Parathyroid adenoma (tissue), 2 donors: Measurements from ENCODE around the gene PRKN.

Experiments
- H2AFZ ChIP-seq: fragments of 300-600 bp; sonication (generic); one replicate; pipeline ENCODE4 v1.7.0; 2017; ENCODE audit warnings: antibody characterized with exemption, mild to moderate bottlenecking
- H3K27ac ChIP-seq: fragments of 300-600 bp; sonication (generic); one replicate; pipeline ENCODE4 v1.7.0; 2017
- H3K27me3 ChIP-seq: fragments of 300-600 bp; sonication (generic); one replicate; pipeline ENCODE4 v1.7.0; 2017; ENCODE audit warnings: low read length; ENCODE audit not compliant: control insufficient read depth, insufficient read depth
- H3K36me3 ChIP-seq: fragments of 300-600 bp; sonication (generic); one replicate; pipeline ENCODE4 v1.7.0; 2017; ENCODE audit warnings: low read length; ENCODE audit not compliant: control insufficient read depth, insufficient read depth
- H3K4me1 ChIP-seq: fragments of 300-600 bp; sonication (generic); one replicate; pipeline ENCODE4 v1.7.0; 2017; ENCODE audit warnings: control low read depth
- H3K4me2 ChIP-seq: fragments of 300-600 bp; sonication (generic); one replicate; pipeline ENCODE4 v1.7.0; 2017; ENCODE audit warnings: low read length
- H3K4me3 ChIP-seq: fragments of 300-600 bp; sonication (generic); one replicate; pipeline ENCODE4 v1.7.0; 2017; ENCODE audit warnings: low read depth, low read length
- H3K79me2 ChIP-seq: fragments of 300-600 bp; sonication (generic); one replicate; pipeline ENCODE4 v1.7.0; 2017; ENCODE audit warnings: control low read depth
- H3K9ac ChIP-seq: fragments of 300-600 bp; sonication (generic); one replicate; pipeline ENCODE4 v1.7.0; 2017; ENCODE audit warnings: mild to moderate bottlenecking
- H3K9me3 ChIP-seq: fragments of 300-600 bp; sonication (generic); one replicate; pipeline ENCODE4 v1.7.0; 2017; ENCODE audit warnings: low read length; ENCODE audit not compliant: control insufficient read depth
- TF ChIP-seq, protein P1 (sequence below): fragments of 300-600 bp; sonication (generic); IDR thresholded peaks from one replicate; pipeline ENCODE4 v1.7.0; 2017; ENCODE audit warnings: antibody characterized with exemption, mild to moderate bottlenecking
- donor health status: primary hyperparathyroidism.

The PRKN gene

DNA sequence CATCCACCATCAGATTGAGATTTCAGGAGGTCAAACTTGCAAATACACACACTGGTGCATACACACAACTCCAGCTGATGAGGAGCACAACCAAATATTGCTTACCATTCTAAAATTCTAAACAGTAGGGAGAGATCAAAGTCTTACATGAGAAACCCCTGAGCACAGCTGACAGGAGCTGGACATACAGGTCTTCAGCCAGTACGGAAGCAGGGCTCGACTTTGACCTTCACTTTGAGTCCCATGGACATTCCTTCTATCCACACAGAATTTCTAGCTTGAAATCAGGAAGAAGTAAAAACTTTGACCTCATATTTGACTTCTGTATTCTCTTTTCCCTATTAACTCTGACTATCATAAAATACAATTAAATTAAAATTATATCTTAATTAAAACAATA is 90.2 kb downstream of the PRKN start:
- Histone ChIP-seq H3K4me3 (no peak overlapping the region), H3K9ac (no peak overlapping the region), H3K4me1 (no peaks in the 10 kb centered on the region), H2AFZ (no peak overlapping the region), H3K36me3 (no peaks in the 10 kb centered on the region), H3K4me2 (no peak overlapping the region), H3K27ac (no peak overlapping the region), H3K27me3 (no peaks in the 10 kb centered on the region), H3K9me3 (no peaks in the 10 kb centered on the region), H3K79me2 (no peaks in the 10 kb centered on the region)
- TF ChIP-seq, protein P1, sequence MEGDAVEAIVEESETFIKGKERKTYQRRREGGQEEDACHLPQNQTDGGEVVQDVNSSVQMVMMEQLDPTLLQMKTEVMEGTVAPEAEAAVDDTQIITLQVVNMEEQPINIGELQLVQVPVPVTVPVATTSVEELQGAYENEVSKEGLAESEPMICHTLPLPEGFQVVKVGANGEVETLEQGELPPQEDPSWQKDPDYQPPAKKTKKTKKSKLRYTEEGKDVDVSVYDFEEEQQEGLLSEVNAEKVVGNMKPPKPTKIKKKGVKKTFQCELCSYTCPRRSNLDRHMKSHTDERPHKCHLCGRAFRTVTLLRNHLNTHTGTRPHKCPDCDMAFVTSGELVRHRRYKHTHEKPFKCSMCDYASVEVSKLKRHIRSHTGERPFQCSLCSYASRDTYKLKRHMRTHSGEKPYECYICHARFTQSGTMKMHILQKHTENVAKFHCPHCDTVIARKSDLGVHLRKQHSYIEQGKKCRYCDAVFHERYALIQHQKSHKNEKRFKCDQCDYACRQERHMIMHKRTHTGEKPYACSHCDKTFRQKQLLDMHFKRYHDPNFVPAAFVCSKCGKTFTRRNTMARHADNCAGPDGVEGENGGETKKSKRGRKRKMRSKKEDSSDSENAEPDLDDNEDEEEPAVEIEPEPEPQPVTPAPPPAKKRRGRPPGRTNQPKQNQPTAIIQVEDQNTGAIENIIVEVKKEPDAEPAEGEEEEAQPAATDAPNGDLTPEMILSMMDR = no peak

DNA sequence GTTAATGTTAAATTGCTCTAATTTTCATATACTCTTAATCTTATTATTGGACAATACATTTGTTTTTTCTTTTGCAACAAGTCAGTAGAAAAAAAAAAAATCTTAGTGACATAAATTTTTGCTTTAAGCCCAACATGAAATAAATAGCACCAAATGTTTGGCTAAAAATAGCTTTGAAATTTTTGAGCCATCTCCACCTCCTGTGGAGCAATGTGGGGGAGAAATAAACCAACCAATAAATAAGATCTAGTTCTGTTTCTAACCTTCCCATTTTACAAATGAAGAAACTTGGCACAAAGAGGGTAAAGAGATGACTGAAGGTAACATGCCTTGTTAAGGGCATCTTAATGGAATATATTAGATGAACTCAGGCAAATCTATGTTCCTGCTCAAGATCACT is 91.4 kb downstream of the PRKN start:
- Histone ChIP-seq H3K9ac (no peak overlapping the region), H3K9me3 (no peaks in the 10 kb centered on the region), H3K27me3 (no peaks in the 10 kb centered on the region), H3K4me3 (no peak overlapping the region), H2AFZ (no peak overlapping the region), H3K4me2 (no peak overlapping the region), H3K36me3 (no peaks in the 10 kb centered on the region), H3K27ac (no peak overlapping the region), H3K79me2 (no peaks in the 10 kb centered on the region), H3K4me1 (no peaks in the 10 kb centered on the region)
- TF ChIP-seq, protein P1 = no peak

DNA sequence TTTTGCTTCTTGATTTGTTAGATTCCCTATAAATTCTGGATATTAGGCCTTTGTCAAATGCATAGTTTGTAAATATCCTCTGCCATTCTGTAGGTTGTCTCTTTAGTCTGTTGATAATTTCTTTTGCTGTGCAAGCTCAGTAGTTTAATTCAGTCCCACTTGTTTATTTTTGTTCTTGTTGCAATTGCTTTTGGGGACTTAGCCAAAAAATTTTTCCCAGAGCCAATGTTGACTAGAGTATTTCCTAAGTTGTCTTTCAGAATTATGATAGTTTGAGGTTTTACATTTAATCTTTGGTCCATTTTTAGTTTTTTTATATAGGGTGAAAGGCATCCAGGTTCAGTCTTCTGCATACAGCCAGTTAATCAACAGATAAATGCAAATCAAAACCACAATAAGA is 96.0 kb downstream of the PRKN start:
- Histone ChIP-seq H3K79me2 (no peaks in the 10 kb centered on the region), H3K9me3 (no peaks in the 10 kb centered on the region), H3K4me2 (no peak overlapping the region), H3K27me3 (no peaks in the 10 kb centered on the region), H2AFZ (no peak overlapping the region), H3K9ac (no peak overlapping the region), H3K4me1 (no peaks in the 10 kb centered on the region), H3K4me3 (no peak overlapping the region), H3K36me3 (no peaks in the 10 kb centered on the region), H3K27ac (no peak overlapping the region)
- TF ChIP-seq, protein P1 = no peak

DNA sequence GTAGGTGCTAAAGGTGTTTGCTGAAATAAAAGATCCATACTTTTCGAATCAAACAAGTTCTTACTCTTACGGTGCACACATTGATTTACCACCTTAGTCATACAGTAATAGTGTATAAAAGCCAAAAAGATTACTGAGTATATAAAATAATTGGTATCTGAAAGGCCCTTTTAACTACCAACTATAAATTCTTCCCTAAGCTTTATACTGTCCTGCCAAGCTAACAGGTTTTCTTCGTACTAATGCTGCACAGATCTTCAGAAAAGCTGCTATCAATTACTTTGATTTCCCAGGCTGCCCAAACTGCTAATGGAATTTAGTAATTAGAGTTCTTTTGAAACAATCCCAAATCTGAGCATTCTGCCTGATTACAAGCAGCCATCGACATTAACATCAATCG is 97.5 kb downstream of the PRKN start:
- Histone ChIP-seq H3K4me2 (no peak overlapping the region), H3K27me3 (no peaks in the 10 kb centered on the region), H3K9ac (no peak overlapping the region), H3K79me2 (no peaks in the 10 kb centered on the region), H3K9me3 (no peaks in the 10 kb centered on the region), H2AFZ (no peak overlapping the region), H3K4me1 (no peaks in the 10 kb centered on the region), H3K36me3 (no peaks in the 10 kb centered on the region), H3K27ac (no peak overlapping the region), H3K4me3 (no peak overlapping the region)
- TF ChIP-seq, protein P1 = no peak

DNA sequence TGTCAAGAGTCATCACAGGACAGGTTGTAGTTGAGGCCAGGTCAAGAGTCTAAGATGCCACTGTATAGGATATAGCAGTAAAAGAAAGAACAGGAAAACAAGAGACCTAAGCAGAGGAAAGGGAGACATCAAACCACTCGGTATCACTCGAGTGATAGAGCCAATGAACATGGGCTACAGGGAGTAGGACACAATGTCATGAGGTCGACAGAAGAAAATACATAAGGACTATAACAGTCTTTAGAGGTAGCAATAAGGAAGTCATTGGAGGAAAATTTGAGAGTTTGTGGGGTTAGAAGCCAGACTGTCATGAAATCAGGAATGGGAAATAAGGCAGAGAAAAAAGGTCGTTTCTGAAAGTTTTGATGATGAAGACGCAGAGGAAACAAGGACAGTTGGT is 99.7 kb downstream of the PRKN start:
- no peak overlapping the region for H3K27ac ChIP-seq
- TF ChIP-seq, protein P1 = no peak
- H3K4me1 ChIP-seq = no peaks in the 10 kb centered on the region
- H3K9me3 ChIP-seq = no peaks in the 10 kb centered on the region
- H2AFZ ChIP-seq = no peak overlapping the region
- H3K4me2 ChIP-seq = no peak overlapping the region
- no peak overlapping the region for H3K4me3 ChIP-seq
- H3K27me3 ChIP-seq = no peaks in the 10 kb centered on the region
- H3K79me2 ChIP-seq = no peaks in the 10 kb centered on the region
- no peak overlapping the region for H3K9ac ChIP-seq
- no peaks in the 10 kb centered on the region for H3K36me3 ChIP-seq
